Bronchial epithelial cell (primary cell): ENCODE measurements around the gene CYB5R4. TPM values are rescaled to one million over a fixed set of nuclear protein-coding genes. Genes with fewer than 3 reads are reported as not detected.
"Not testable (repeated sequence)": the region's sequence is repeated elsewhere in the genome, so short reads cannot be mapped to it uniquely, and the experiment has no call there.

ENCODE experiments used
- DNase-seq: peaks from one replicate; pipeline ENCODE4 v3.0.0-alpha.2; 2010; ENCODE audit warnings: low read depth
- FAIRE-seq: peaks from 2 replicates; lab custom pipeline; 2011; peaks lifted over from hg19 to GRCh38; lab: Jason Lieb, UNC
- H3K27me3 ChIP-seq: 2 replicates; pipeline ENCODE4 v1.5.1; 2011; ENCODE audit warnings: low read length; ENCODE audit not compliant: control insufficient read depth, insufficient read depth
- H3K36me3 ChIP-seq: 2 replicates; pipeline ENCODE4 v1.5.1; 2011; ENCODE audit warnings: low read length; ENCODE audit not compliant: control insufficient read depth, insufficient read depth
- H3K4me3 ChIP-seq: 2 replicates; pipeline ENCODE4 v1.5.1; 2011; ENCODE audit warnings: mild to moderate bottlenecking, low read depth, low read length, control low read depth
- CTCF ChIP-seq: IDR thresholded peaks from 2 replicates; pipeline ENCODE4 v1.5.1; 2011; ENCODE audit warnings: mild to moderate bottlenecking, moderate library complexity, low read length, control low read depth, inconsistent platforms; ENCODE audit not compliant: insufficient read depth, severe bottlenecking
- total RNA-seq: library from RNA; depleted of rRNA; stranded (reverse); fragments of >200 nt; gene quantifications from 2 replicates; pipeline ENCODE4 v1.2.1, GENCODE V29; 2014

CYB5R4 gene
- total RNA-seq, 1 donor from 2014 or later: 4.7 TPM

DNA sequence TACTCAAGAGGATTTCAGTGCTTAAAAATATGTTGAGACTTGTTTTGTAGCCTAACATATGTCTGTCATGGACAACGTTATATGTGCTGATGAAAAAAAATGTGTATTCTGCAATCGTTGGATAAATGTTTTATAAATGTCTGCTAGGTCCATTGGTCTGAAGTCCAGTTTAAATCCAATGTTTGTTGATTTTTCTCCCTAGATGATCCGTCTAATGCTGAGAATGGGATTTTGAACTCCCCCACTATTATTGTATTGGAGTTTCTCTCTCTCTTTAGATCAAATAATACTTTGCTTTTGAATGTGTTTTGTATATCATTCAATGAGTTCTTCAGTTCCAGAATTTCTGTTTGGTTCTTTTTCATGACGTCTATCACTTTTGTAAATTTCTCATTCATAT, 44.9 kb downstream of the CYB5R4 start:
- H3K36me3 ChIP-seq: no peaks in the 10 kb centered on the region
- DNase-seq (no peak), FAIRE-seq (no peak)
- H3K4me3 ChIP-seq: no peak overlapping the region
- no peaks in the 10 kb centered on the region for H3K27me3 ChIP-seq
- TF ChIP-seq CTCF: no peak

DNA sequence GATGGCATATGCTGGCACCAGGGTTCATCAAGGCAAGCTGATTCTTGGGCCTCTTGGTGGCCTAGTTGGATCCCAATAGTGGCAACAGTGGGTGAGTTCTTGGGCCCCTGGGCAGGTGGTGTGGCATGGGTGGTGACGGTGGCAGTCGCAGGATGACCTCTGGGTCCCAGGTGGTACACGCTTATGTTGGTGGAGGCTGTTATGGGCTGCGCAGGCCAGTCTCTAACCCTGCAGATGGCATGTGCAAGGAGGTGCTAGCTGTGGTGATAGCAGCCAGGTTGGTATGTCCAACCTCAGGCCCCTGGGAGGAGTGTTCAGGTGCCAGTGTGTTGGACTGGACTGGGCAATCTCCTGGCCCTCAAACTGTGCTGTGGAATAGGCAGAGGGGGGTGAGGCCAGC, 46.2 kb downstream of the CYB5R4 start:
- FAIRE-seq (no peak), DNase-seq (no peak)
- no peak for TF ChIP-seq CTCF
- Histone ChIP-seq H3K27me3 (no peaks in the 10 kb centered on the region), H3K36me3 (no peaks in the 10 kb centered on the region), H3K4me3 (no peak overlapping the region)

GRCh38 chr6:83907623-83908390, 48.3 kb downstream of the CYB5R4 start:
- H3K4me3 ChIP-seq, DNase-seq, H3K36me3 ChIP-seq, H3K27me3 ChIP-seq, FAIRE-seq: not testable (repeated sequence)

GRCh38 chr6:83908813-83909212, 49.3 kb downstream of the CYB5R4 start:
- H3K36me3 ChIP-seq: no peaks in the 10 kb centered on the region

GRCh38 chr6:83911278-83911677, 51.8 kb downstream of the CYB5R4 start:
- TF ChIP-seq CTCF: no peak
- no peak for FAIRE-seq

More at GRCh38 chr6:83908813-83909212, 49.3 kb downstream of the CYB5R4 start:
- H3K4me3 ChIP-seq: no peak overlapping the region
- FAIRE-seq (no peak), DNase-seq (peak; percentile 49)
- no peak for TF ChIP-seq CTCF
- no peaks in the 10 kb centered on the region for H3K27me3 ChIP-seq

GRCh38 chr6:83914953-83915352, 55.5 kb downstream of the CYB5R4 start:
- no peak for TF ChIP-seq CTCF
- FAIRE-seq (no peak), DNase-seq (no peak)
- Histone ChIP-seq H3K27me3 (no peaks in the 10 kb centered on the region), H3K4me3 (no peak overlapping the region), H3K36me3 (no peaks in the 10 kb centered on the region)

More at GRCh38 chr6:83911278-83911677, 51.8 kb downstream of the CYB5R4 start:
- Histone ChIP-seq H3K36me3 (no peaks in the 10 kb centered on the region), H3K27me3 (no peaks in the 10 kb centered on the region), H3K4me3 (no peak overlapping the region)
- DNase-seq: no peak
